ENCODE results near the gene PBX2.
"Not testable (repeated sequence)": the region's sequence is repeated elsewhere in the genome, so short reads cannot be mapped to it uniquely, and the experiment has no call there.

PBX2 gene

DNA sequence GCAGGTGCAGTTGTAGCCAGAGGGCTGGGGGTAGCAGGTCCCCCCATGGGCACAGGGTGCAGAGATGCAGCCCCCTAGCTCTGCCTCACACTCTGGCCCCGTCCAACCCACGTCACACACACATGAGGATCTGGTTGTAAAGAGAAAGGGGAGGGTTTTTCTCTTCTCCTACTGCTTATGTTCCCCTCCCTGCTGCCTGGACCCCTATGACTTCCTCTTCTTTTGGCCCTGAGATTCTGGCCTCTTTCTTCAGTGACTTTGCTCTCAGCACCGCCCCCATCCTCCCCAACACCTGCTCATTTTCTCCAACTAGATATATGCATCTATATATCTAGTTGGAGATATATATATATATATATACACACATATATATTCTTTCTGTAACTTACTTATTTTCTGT lies 24.1 kb upstream of the PBX2 start:
- no peak for TF ChIP-seq POLR2A (IDR thresholded peaks at IDR 0.05; ENCODE audit: low read depth, low read length)
- FAIRE-seq (no peak), DNase-seq (ENCODE audit: insufficient read length, low spot score) (no peak)

DNA sequence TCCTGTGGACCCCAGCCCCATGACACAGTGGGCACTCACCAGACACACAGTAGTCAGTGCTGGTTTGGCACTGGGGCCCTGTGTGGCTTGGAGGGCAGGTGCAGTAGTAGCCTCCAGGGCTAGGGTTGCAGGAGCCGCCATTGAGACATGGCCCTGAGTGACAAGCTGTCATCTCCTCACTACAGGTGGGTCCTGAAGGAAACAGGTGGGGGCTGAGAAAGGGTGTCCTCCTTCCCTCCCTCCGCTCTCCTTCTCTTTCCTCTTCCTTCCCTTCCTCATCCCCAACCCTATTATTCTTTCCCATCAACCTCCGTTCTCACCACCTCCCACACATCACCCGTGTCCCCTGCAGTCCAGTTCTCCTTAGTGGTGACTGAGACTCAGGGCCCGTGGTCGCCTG lies 23.6 kb upstream of the PBX2 start:
- FAIRE-seq (no peak), DNase-seq (ENCODE audit: insufficient read length, low spot score) (no peak)
- no peak for TF ChIP-seq POLR2A (IDR thresholded peaks at IDR 0.05; ENCODE audit: low read depth, low read length)

DNA sequence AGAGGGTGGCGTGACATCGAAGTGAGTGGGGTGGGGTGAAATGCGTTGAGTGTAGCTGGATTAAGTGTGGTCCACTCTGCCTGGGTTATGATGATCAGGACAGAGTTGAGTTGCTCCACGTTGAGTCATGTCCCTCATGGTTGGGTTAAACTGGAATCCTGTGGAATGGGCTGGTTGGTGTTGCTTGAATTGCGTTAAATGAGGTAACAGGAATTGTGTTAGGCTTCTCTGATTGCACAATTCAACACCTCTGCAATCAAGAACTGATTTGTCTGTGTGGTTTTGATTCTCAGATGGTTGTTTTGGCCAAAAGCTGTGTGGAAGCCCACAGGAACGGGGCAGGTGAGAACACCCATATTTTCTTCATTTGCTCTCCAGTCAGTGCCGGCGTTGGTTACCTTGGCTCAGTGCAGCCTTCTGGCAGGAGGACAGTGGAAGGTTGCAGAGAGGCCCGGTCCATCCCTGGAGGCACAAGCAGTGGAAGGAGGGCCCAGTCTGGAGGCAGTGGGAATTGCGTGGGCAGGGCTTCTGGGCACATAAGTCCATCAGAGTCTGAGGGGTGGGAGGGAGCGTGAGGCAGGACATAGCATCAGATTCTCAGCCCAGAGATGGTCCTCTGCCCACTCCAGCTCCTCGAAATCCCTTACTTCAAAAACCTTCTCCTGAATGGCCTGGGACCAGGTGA lies 22.2 kb upstream of the PBX2 start:
- no peak for TF ChIP-seq POLR2A (IDR thresholded peaks at IDR 0.05; ENCODE audit: low read depth, low read length)
- no peak for FAIRE-seq
- DNase-seq (ENCODE audit: insufficient read length, low spot score): no peak

DNA sequence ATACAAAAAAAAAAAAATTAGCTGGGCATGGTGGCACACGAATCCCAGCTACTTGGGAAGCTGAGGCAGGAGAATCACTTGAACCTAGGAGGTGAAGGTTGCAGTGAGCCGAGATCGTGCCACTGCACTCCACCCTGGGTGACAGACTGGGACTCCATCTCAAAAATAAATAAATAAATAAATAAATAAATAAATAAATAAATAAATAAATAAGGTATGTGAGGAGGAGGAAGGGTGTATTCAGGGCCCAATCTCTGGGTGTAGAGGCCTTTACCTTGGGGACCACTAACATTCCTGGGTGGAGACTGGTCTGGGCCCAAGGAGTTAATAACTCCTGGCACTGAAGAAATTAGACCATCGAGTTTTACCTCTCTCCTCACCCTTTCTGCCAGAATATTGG lies 21.4 kb upstream of the PBX2 start:
- FAIRE-seq; DNase-seq (ENCODE audit: insufficient read length, low spot score): not testable (repeated sequence)

DNA sequence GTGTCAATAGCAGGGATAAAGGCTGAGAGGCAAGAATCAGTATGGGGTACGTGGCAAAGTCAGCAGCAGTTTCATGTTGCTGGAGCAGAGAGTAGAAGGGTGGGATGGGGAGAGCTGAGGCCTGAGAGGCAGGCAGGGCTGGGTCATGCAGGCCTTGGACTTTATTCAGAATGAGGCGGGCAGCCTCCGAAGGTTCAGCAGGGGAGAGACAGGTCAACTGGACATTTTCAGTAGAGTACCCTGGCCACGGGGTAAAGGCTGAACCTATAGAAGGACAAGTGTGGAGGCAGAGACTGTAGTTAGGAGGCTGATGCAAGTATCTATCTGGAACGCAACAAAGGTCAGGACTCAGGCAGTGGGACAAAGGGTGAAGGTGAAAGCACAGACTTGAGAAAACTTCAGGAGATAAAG lies 20.2 kb upstream of the PBX2 start:
- no peak for TF ChIP-seq POLR2A (IDR thresholded peaks at IDR 0.05; ENCODE audit: low read depth, low read length)
- FAIRE-seq: no peak

DNA sequence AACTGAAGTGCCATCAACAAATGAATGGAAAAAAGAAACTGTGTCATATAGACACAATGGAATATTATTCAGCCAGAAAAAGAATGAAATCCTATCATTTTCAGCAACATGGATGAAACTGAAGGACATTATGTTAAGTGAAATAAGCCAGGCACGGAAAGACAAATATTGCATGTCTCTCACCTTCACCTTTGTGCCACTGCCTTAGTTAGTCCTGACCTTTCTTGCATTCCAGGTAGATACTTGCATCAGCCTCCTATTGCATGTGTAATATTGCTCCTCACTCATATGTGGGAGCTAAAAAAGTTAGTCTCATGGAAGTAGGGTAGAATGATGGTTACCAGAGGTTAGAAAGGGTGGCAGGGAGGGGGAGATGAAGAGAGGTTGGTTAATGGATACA lies 19.0 kb upstream of the PBX2 start:
- no peak for FAIRE-seq
- no peak for TF ChIP-seq POLR2A (IDR thresholded peaks at IDR 0.05; ENCODE audit: low read depth, low read length)
- no peak for DNase-seq (ENCODE audit: insufficient read length, low spot score)

More for the DNA sequence above, 20.2 kb upstream of the PBX2 start:
- no peak for DNase-seq (ENCODE audit: insufficient read length, low spot score)

DNA sequence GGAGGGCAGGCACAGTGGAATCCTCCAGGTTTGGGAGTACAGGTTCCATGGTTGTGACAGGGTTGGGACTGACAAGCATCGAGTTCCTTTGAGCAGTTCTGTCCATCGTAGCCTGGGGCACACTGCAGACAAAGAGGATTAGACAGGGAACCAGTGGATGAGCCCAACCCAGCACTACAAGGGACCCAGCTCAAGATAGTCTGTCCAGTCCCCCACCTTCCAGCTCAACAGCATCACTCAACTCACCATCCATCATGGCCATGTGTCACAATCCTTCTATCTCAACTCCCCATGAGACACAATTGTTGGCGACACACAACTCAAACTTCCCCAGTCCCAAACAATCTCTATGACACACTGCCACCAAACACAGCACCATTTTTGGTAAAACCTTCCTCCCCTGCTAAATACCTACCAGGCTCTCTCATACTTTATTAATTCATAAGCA lies 14.3 kb upstream of the PBX2 start:
- FAIRE-seq: no peak
- no peak for TF ChIP-seq POLR2A (IDR thresholded peaks at IDR 0.05; ENCODE audit: low read depth, low read length)
- DNase-seq (ENCODE audit: insufficient read length, low spot score): no peak

DNA sequence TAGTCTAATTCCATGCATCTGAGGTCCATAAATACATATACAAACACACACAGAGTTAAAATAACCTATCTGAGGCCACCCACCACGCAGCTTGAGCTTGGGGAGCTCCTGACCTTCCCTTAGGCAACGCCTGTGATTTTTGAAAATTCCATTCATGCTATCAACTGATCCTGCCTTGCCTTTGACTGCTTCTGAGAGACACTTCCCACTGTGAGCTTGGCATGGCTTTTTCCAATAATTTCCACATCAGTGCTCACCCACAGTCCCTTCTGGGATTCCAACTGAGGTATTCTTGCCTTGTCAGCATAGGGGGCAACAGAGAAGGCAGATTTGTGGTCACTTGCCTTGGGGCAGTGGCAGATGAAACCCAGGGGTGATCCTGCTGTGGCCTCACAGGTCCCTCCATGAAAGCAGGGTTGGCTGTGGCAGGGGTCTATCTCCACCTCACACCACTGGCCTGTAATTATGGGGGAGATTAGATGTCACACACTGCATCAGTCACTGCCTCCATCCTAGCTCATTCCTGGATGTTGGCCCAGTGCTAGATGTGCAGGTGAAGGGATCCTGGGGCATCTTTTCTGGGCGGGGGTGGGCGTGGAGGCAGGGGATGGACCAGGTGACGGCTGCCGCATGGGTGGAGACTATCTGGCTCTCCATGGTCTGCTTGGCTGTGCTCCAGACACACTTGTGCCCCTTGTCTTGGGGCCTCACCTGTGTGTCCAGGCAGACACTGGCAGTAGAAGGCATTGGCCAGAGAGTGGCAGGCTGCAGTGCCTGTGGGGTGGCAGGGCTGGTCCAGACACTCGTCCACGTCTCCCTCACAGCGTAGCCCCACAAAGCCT lies 13.6 kb upstream of the PBX2 start:
- TF ChIP-seq POLR2A (IDR thresholded peaks at IDR 0.05; ENCODE audit: low read depth, low read length): no peak
- no peak for FAIRE-seq
- DNase-seq (ENCODE audit: insufficient read length, low spot score): no peak

DNA sequence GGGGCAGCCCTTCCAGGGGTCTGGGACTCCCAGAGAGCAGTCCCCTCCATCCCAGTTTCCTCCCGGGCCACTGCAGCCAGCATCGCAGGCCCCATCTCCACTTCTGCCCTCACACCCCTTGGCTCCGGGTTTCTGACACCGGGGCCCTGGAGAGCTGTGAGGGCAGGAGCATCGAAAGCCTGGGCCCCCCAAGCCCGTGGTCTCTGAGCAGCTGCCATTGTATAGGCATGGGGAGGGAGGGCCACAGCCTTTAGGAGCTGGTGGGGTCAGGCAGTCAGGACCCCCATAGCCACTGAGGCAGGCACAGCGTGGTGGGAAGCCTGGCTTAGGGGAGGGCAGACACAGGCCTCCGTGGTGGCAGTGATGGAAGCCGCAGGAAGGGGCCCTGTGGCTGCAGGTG lies 12.2 kb upstream of the PBX2 start:
- TF ChIP-seq POLR2A (IDR thresholded peaks at IDR 0.05; ENCODE audit: low read depth, low read length): no peak
- no peak for DNase-seq (ENCODE audit: insufficient read length, low spot score)
- FAIRE-seq: no peak

DNA sequence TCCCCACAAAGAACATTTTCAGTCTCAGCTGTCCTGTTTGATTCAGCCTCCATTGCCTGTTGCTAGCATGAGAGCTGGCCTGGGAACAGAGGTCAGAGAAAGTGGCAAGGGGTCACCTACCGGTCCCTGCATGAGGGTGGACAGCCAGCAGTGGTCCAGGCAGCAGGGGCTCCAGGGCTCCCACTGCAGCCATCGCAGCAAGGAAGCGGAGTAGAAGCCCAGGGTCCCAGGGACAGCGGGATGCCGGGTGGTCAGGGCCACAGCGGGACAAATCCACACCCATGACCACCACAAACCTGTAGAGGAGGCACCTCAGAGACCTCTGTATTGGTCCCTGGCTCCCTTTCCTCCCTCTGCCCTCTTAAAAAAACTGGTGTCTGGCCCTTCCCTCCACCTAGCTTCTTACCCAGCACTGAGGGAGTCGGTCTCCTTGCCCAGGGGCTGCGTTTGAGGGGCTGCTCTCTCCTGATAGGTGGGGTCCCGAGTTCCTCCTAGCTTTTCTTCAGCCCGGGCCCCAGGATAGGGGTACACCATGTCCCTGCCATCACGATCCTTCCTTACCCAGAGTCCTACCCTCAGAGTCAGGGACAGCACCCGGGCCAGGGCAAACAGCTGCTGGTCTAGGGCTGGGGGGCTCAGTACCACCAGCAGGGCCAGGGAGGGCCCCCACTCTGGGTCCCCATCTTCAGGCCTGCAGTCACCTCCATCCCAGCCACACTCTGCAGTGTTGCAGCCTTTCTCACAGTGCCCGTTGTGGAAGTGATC lies 10.9 kb upstream of the PBX2 start:
- DNase-seq (ENCODE audit: insufficient read length, low spot score) (no peak), FAIRE-seq (no peak)
- TF ChIP-seq POLR2A (IDR thresholded peaks at IDR 0.05; ENCODE audit: low read depth, low read length): no peak

DNA sequence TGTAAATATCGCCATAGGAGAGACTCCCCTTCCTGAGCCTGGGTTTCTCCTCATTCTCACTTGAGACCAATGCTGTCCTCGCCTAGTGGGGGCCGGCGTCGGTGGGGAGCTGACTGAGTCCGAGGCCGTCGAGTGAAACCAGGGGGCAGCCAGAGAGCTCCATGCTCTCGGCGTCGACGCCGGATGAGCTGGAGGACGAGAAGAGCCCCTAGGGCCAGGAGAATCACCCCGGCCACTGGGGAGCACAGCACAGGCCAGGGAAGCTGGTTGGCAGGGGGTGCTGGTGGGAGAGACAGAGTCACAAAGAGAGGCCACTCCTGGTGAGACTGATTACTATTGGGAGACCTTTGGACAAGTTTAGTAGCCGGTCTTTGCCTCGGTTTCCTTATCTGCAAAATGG lies 8.9 kb upstream of the PBX2 start:
- FAIRE-seq: no peak
- no peak for DNase-seq (ENCODE audit: insufficient read length, low spot score)
- no peak for TF ChIP-seq POLR2A (IDR thresholded peaks at IDR 0.05; ENCODE audit: low read depth, low read length)

DNA sequence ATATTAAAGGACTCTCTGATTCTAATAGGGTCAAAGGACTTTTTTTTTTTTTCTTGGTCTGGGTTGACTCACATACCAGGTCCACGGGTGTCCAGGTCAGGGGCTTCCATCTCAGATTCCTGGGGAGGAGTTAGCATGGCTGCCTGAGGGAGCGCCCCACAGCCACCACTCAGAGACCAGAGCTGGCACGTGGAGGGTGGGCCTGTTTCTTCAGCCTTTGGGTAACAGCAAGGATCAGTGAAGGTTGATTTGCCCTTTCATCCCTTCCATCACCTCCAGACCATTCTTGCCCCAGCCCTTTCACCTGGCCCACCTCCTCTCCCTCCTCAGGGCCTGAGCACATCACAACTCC lies 8.3 kb upstream of the PBX2 start:
- no peak for FAIRE-seq
- no peak for TF ChIP-seq POLR2A (IDR thresholded peaks at IDR 0.05; ENCODE audit: low read depth, low read length)
- DNase-seq (ENCODE audit: insufficient read length, low spot score): no peak

DNA sequence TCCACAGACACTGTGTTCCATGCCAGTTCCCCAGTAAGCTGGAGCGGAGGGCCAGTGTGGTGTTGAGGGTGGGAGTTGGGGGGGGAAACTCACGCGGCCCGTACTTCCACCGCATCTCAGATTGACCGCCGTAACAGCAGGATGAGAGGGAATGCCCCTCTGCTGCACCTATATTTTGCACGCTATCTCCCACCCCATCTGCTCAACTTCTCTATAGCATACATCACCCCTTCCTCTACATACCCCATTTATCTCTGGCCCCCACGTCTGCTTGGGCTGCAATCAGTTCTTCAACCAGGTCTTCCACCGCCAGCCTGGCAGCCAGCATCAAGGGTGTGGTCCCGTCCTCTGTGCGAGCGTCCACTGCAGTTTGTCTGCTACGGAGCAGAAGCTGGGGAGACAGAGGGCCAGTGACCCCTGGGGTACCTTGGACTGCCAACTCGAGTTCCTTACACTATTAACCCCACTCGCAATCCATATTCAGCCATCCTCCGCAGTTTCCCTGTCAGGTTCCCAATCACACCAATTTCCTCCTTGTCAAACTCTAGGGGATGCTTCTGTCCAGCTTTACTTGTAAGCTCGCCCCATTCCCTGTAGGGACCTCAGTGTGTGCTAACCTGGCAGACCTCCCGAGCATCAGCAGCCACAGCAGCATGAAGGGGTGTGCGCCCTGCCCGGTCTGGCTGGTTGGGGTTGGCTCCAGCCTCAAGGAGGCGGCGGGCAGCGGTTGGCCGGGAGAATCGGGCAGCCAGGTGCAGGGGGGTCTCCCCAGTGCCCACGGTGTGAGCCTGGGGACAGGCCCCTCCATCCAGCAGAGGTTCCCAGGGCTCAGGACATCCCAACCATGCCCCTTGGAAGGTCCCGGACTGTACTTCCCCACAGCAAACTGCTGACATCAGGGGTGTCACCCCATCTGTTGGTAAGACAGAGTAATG lies 6.9 kb upstream of the PBX2 start:
- no peak for TF ChIP-seq POLR2A (IDR thresholded peaks at IDR 0.05; ENCODE audit: low read depth, low read length)
- DNase-seq (ENCODE audit: insufficient read length, low spot score) (no peak), FAIRE-seq (no peak)
